HG03045 (cell line): Measurements from ENCODE around the gene FMN2.
"Not testable (repeated sequence)": the region's sequence is repeated elsewhere in the genome, so short reads cannot be mapped to it uniquely, and the experiment has no call there.

Source experiments
- ATAC-seq: cut with Tn5 transposase; IDR thresholded peaks from one replicate; pipeline ENCODE4 v1.9.1; 2021; ENCODE audit warnings: mild to moderate bottlenecking, moderate library complexity; ENCODE audit not compliant: unreplicated experiment

The FMN2 gene

GRCh38 chr1:240413732-240414131, 322.0 kb downstream of the FMN2 start:
- ATAC-seq: no peak

- no peak for ATAC-seq
Observed at GRCh38 chr1:240414237-240414636, 322.6 kb downstream of the FMN2 start.

- not testable (repeated sequence) for ATAC-seq
Observed at GRCh38 chr1:240415011-240415410, 323.3 kb downstream of the FMN2 start.

GRCh38 chr1:240415532-240415931, 323.8 kb downstream of the FMN2 start:
- ATAC-seq: no peak

- ATAC-seq: no peak
Observed at GRCh38 chr1:240417317-240417716, 325.6 kb downstream of the FMN2 start.

GRCh38 chr1:240420766-240421165, 329.1 kb downstream of the FMN2 start:
- no peak for ATAC-seq

GRCh38 chr1:240423246-240423924, 331.7 kb downstream of the FMN2 start:
- no peak for ATAC-seq

- no peak for ATAC-seq
Observed at GRCh38 chr1:240424740-240425464, 333.2 kb downstream of the FMN2 start.

GRCh38 chr1:240426051-240426450, 334.4 kb downstream of the FMN2 start:
- ATAC-seq: no peak

- ATAC-seq: no peak
Observed at GRCh38 chr1:240435996-240436566, 344.4 kb downstream of the FMN2 start.

GRCh38 chr1:240441669-240442068, 350.0 kb downstream of the FMN2 start:
- no peak for ATAC-seq

- no peak for ATAC-seq
Observed at GRCh38 chr1:240445369-240445768, 353.7 kb downstream of the FMN2 start.

- no peak for ATAC-seq
Observed at GRCh38 chr1:240455228-240455821, 363.6 kb downstream of the FMN2 start.

- ATAC-seq: no peak
Observed at GRCh38 chr1:240457203-240457602, 365.5 kb downstream of the FMN2 start.

- ATAC-seq: no peak
Observed at GRCh38 chr1:240462277-240462676, 370.6 kb downstream of the FMN2 start.

- no peak for ATAC-seq
Observed at GRCh38 chr1:240462766-240463395, 371.2 kb downstream of the FMN2 start.

GRCh38 chr1:240464099-240464498, 372.4 kb downstream of the FMN2 start:
- no peak for ATAC-seq

- ATAC-seq: no peak
Observed at GRCh38 chr1:240465531-240465940, 373.9 kb downstream of the FMN2 start.

GRCh38 chr1:240466509-240466908, 374.8 kb downstream of the FMN2 start:
- no peak for ATAC-seq

- ATAC-seq: no peak
Observed at GRCh38 chr1:240467895-240468294, 376.2 kb downstream of the FMN2 start.

GRCh38 chr1:240468656-240469055, 377.0 kb downstream of the FMN2 start:
- ATAC-seq: no peak
